Measurements from ENCODE around the gene PRTN3.

GRCh38 chr19:803686-804418 lies 36.9 kb upstream of the PRTN3 start:
- TF ChIP-seq, protein P1, sequence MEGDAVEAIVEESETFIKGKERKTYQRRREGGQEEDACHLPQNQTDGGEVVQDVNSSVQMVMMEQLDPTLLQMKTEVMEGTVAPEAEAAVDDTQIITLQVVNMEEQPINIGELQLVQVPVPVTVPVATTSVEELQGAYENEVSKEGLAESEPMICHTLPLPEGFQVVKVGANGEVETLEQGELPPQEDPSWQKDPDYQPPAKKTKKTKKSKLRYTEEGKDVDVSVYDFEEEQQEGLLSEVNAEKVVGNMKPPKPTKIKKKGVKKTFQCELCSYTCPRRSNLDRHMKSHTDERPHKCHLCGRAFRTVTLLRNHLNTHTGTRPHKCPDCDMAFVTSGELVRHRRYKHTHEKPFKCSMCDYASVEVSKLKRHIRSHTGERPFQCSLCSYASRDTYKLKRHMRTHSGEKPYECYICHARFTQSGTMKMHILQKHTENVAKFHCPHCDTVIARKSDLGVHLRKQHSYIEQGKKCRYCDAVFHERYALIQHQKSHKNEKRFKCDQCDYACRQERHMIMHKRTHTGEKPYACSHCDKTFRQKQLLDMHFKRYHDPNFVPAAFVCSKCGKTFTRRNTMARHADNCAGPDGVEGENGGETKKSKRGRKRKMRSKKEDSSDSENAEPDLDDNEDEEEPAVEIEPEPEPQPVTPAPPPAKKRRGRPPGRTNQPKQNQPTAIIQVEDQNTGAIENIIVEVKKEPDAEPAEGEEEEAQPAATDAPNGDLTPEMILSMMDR (conservative IDR thresholded peaks at IDR 0.05 in 1 of 2, IDR thresholded peaks at IDR 0.05 in 1 of 2; ENCODE audit: extremely low read depth in 1 of 2, insufficient read depth in 1 of 2, low read depth in 1 of 2, low read length in 2 of 2) = no peak
- TF ChIP-seq EZH2 (IDR thresholded peaks at IDR 0.05; ENCODE audit: borderline replicate concordance, low read length) = no peak

All from mammary epithelial cell (primary cell).